OCI-LY3 (cell line): ENCODE measurements around the gene DUSP5.

Source experiments
- H2AFZ ChIP-seq: fragments of 200-600, 300-600 bp; shearing (Covaris generic); 2 replicates; pipeline ENCODE4 v1.6.0; 2014; ENCODE audit warnings: antibody characterized with exemption, low read depth, low read length
- H3K27ac ChIP-seq: fragments of 200-600, 300-600 bp; sonication (generic); 2 replicates; pipeline ENCODE4 v1.5.1; 2014; ENCODE audit warnings: mild to moderate bottlenecking, low read length, moderate library complexity, mixed read lengths
- H3K27me3 ChIP-seq: fragments of 200-600, 300-600 bp; sonication (generic); 2 replicates; pipeline ENCODE4 v1.6.1; 2014; ENCODE audit warnings: low read depth, low read length, mixed read lengths
- H3K36me3 ChIP-seq: fragments of 200-600, 300-600 bp; sonication (generic); replicated peaks from 2 replicates; pipeline ENCODE3; 2014; ENCODE audit warnings: low read depth, low read length, mixed read lengths
- H3K4me1 ChIP-seq: fragments of 300-600, 200-600 bp; sonication (generic); 2 replicates; pipeline ENCODE4 v1.6.1; 2014; ENCODE audit warnings: low read length, mixed read lengths
- H3K4me2 ChIP-seq: fragments of 200-600, 300-600 bp; sonication (generic); 2 replicates; pipeline ENCODE4 v1.6.1; 2014; ENCODE audit warnings: low read length, mixed read lengths
- H3K4me3 ChIP-seq: fragments of 300-600, 200-600 bp; sonication (generic); 2 replicates; pipeline ENCODE4 v1.5.1; 2014; ENCODE audit warnings: antibody characterized with exemption, mild to moderate bottlenecking, low read length, moderate library complexity
- H3K79me2 ChIP-seq: fragments of 300-600, 200-600 bp; shearing (Covaris generic); 2 replicates; pipeline ENCODE4 v1.6.1; 2014; ENCODE audit warnings: mild to moderate bottlenecking, low read length, mixed read lengths
- H3K9ac ChIP-seq: fragments of 300-600, 200-600 bp; shearing (Covaris generic); 2 replicates; pipeline ENCODE4 v1.6.0; 2014; ENCODE audit warnings: mild to moderate bottlenecking, low read length, moderate library complexity
- H3K9me3 ChIP-seq: fragments of 200-600, 300-600 bp; shearing (Covaris generic); 2 replicates; pipeline ENCODE4 v1.6.1; 2014; ENCODE audit warnings: low read length, mixed read lengths; ENCODE audit not compliant: insufficient read depth
- H4K20me1 ChIP-seq: fragments of 200-600, 300-600 bp; sonication (generic); 2 replicates; pipeline ENCODE4 v1.6.1; 2016; ENCODE audit warnings: low read length, mixed read lengths; ENCODE audit not compliant: insufficient read depth
- EZH2phosphoT487 ChIP-seq: fragments of 200-600 bp; shearing (Covaris generic); IDR thresholded peaks from 2 replicates; pipeline ENCODE4 v1.6.1; 2018; ENCODE audit warnings: antibody characterized with exemption, mixed run types, low read depth
- TF ChIP-seq, protein P1 (sequence below): fragments of 200-600, 300-600 bp; sonication (generic); IDR thresholded peaks from 2 replicates; pipeline ENCODE4 v1.5.1; 2014; ENCODE audit warnings: antibody characterized with exemption, low read length, low read depth

DUSP5 gene

GRCh38 chr10:110510086-110510485, 12.4 kb downstream of the DUSP5 start:
- Histone ChIP-seq H3K4me2 (no peak overlapping the region), H3K27ac (no peak overlapping the region), H2AFZ (no peak overlapping the region), H3K79me2 (peaks cover 6% of the 10 kb centered on the region), H3K9ac (no peak overlapping the region), H3K27me3 (peaks cover 5% of the 10 kb centered on the region; the same call in 1 of the 2 replicates), H3K4me1 (peaks cover 4% of the 10 kb centered on the region), H3K36me3 (peaks cover 76% of the 10 kb centered on the region), H4K20me1 (peaks cover 27% of the 10 kb centered on the region), H3K9me3 (no peaks in the 10 kb centered on the region), H3K4me3 (no peak overlapping the region)
- TF ChIP-seq, protein P1, sequence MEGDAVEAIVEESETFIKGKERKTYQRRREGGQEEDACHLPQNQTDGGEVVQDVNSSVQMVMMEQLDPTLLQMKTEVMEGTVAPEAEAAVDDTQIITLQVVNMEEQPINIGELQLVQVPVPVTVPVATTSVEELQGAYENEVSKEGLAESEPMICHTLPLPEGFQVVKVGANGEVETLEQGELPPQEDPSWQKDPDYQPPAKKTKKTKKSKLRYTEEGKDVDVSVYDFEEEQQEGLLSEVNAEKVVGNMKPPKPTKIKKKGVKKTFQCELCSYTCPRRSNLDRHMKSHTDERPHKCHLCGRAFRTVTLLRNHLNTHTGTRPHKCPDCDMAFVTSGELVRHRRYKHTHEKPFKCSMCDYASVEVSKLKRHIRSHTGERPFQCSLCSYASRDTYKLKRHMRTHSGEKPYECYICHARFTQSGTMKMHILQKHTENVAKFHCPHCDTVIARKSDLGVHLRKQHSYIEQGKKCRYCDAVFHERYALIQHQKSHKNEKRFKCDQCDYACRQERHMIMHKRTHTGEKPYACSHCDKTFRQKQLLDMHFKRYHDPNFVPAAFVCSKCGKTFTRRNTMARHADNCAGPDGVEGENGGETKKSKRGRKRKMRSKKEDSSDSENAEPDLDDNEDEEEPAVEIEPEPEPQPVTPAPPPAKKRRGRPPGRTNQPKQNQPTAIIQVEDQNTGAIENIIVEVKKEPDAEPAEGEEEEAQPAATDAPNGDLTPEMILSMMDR, result no peak
- no peak for TF ChIP-seq EZH2phosphoT487

DNA sequence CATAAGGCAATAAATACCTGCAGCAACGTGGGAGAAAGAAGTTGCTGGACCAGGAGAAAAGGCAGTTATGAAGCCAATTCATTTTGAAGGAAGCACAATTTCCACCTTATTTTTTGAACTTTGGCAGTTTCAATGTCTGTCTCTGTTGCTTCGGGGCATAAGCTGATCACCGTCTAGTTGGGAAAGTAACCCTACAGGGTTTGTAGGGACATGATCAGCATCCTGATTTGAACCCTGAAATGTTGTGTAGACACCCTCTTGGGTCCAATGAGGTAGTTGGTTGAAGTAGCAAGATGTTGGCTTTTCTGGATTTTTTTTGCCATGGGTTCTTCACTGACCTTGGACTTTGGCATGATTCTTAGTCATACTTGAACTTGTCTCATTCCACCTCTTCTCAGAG, 13.0 kb downstream of the DUSP5 start:
- Histone ChIP-seq H3K4me1 (no peaks in the 10 kb centered on the region), H3K79me2 (no peaks in the 10 kb centered on the region), H3K9ac (no peak overlapping the region), H3K36me3 (peaks cover 69% of the 10 kb centered on the region), H3K4me3 (no peak overlapping the region), H3K27ac (no peak overlapping the region), H4K20me1 (peaks cover 21% of the 10 kb centered on the region), H2AFZ (no peak overlapping the region), H3K4me2 (no peak overlapping the region), H3K9me3 (no peaks in the 10 kb centered on the region), H3K27me3 (no peaks in the 10 kb centered on the region)
- no peak for TF ChIP-seq EZH2phosphoT487
- TF ChIP-seq, protein P1, result no peak

DNA sequence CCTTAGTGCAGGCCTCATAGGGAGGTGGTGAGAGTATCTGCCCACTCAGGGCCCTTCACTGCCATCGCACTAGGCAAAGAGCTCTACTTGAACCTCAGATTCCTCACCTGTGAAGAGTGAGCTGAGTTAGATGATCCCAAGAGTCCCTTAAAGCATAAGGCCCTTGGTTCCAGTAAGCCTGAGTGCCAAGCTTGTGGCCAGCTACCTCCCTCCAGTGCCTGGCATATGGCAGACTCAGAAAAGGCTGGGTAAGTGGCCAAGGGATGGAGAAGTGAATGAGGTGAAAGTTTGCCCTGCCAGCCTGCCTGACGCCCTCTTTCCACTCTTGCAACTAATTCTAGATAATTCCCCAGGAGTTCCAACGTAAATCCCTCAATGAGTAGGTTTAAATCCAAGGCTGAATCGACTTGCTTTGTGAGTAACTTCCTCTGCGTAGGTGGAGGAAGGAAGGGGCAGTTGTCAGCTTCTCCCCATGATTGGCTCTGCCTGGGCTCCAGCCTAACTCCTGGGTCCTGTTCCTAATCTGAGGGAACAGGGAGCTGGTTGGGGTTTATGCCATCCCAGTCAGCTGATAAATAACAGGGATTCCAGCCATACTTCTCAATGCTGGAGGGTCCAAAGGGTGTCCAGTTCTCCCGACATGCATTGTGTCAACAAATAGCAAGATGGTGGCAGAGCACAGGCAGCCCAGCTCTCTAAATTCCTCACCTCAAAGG, 14.2 kb downstream of the DUSP5 start:
- H3K4me3 ChIP-seq, result no peak overlapping the region
- H3K9me3 ChIP-seq, result no peaks in the 10 kb centered on the region
- no peak for TF ChIP-seq EZH2phosphoT487
- TF ChIP-seq, protein P1, result no peak
- no peak overlapping the region for H3K27ac ChIP-seq
- peaks cover 9% of the 10 kb centered on the region for H4K20me1 ChIP-seq
- no peak overlapping the region for H2AFZ ChIP-seq
- no peak overlapping the region for H3K4me2 ChIP-seq
- H3K9ac ChIP-seq, result no peak overlapping the region
- H3K4me1 ChIP-seq, result no peaks in the 10 kb centered on the region
- no peaks in the 10 kb centered on the region for H3K79me2 ChIP-seq
- peaks cover 58% of the 10 kb centered on the region for H3K36me3 ChIP-seq
- H3K27me3 ChIP-seq, result no peaks in the 10 kb centered on the region

- no peaks in the 10 kb centered on the region for H3K79me2 ChIP-seq
- H3K4me2 ChIP-seq, result no peak overlapping the region
- no peak overlapping the region for H2AFZ ChIP-seq
- H3K9me3 ChIP-seq, result no peaks in the 10 kb centered on the region
- no peak for TF ChIP-seq EZH2phosphoT487
- TF ChIP-seq, protein P1, result no peak
- no peaks in the 10 kb centered on the region for H3K4me1 ChIP-seq
- no peak overlapping the region for H3K4me3 ChIP-seq
- H3K36me3 ChIP-seq, result peaks cover 51% of the 10 kb centered on the region
- H3K27ac ChIP-seq, result no peak overlapping the region
- H3K27me3 ChIP-seq, result no peaks in the 10 kb centered on the region
- H4K20me1 ChIP-seq, result peaks cover 8% of the 10 kb centered on the region
- no peak overlapping the region for H3K9ac ChIP-seq
Measured at GRCh38 chr10:110512461-110513187, 14.9 kb downstream of the DUSP5 start.
